Peyer's patch (tissue), 4 donors: Measurements from ENCODE around the gene SLC35F5. TPM values are rescaled to one million over a fixed set of nuclear protein-coding genes. Genes with fewer than 3 reads are reported as not detected.
"Not testable (repeated sequence)": the region's sequence is repeated elsewhere in the genome, so short reads cannot be mapped to it uniquely, and the experiment has no call there.

Experiments
- DNase-seq, 3 donors: peaks; one replicate each; pipeline ENCODE4 v3.0.0-alpha.2; 2017 to 2019
- H3K27ac ChIP-seq, 4 donors: fragments of 200-600 bp; sonication (generic); one replicate each; pipeline ENCODE4 v1.5.1; 2016 to 2019
- H3K27me3 ChIP-seq, 2 donors: fragments of 200-600 bp; sonication (generic); one replicate each; pipeline ENCODE4 v1.5.1; 2019
- H3K36me3 ChIP-seq, 3 donors: fragments of 200-600 bp; sonication (generic); one replicate each; pipeline ENCODE4 v1.5.1; 2016 to 2019
- H3K4me1 ChIP-seq, 4 donors: fragments of 200-600 bp; sonication (generic); one replicate each; pipeline ENCODE4 v1.5.1; 2016 to 2019
- H3K4me3 ChIP-seq, 4 donors: fragments of 200-600 bp; sonication (generic); 1 replicate in 3 of 4; 2 replicates in 1 of 4; pipeline ENCODE4 v1.5.1; 2016 to 2019; ENCODE audit warnings: mild to moderate bottlenecking in 1 of 4
- H3K9me3 ChIP-seq, 4 donors: fragments of 200-600 bp; sonication (generic); one replicate each; pipeline ENCODE4 v1.5.1; 2016 to 2019; ENCODE audit warnings: mild to moderate bottlenecking in 1 of 4
- POLR2A ChIP-seq, 2 donors: fragments of 450-650 bp; IDR thresholded peaks; one replicate each; pipeline ENCODE4 v1.5.1; 2017; ENCODE audit warnings: antibody characterized with exemption in 2 of 2, mild to moderate bottlenecking in 2 of 2, moderate library complexity in 2 of 2
- small RNA-seq, 2 donors: library from RNA; depleted of rRNA; stranded (forward); fragments of <200 nt; gene quantifications; one replicate each; pipeline ENCODE3, GENCODE V24; 2016
- total RNA-seq, 4 donors: library from RNA; depleted of rRNA; stranded (reverse); fragments of >200 nt; gene quantifications; one replicate each; pipeline ENCODE4 v1.1.0, GENCODE V29; 2016
- TF ChIP-seq, protein P1 (sequence below), 6 experiments: fragments of 450-650 bp in 4 of 6; fragments of 200-600 bp in 2 of 6; sonication (generic) in 1 of 6; IDR thresholded peaks; one replicate each; pipeline ENCODE4 v1.5.1; 2017 to 2019; ENCODE audit warnings: antibody characterized with exemption in 6 of 6, mild to moderate bottlenecking in 3 of 6, moderate library complexity in 1 of 6

The SLC35F5 gene
- total RNA-seq, 4 donors from 2014 or later = 49.5 to 211 (median 153) TPM

- TF ChIP-seq POLR2A (IDR thresholded peaks at IDR 0.05) = no peak
- TF ChIP-seq, protein P1, sequence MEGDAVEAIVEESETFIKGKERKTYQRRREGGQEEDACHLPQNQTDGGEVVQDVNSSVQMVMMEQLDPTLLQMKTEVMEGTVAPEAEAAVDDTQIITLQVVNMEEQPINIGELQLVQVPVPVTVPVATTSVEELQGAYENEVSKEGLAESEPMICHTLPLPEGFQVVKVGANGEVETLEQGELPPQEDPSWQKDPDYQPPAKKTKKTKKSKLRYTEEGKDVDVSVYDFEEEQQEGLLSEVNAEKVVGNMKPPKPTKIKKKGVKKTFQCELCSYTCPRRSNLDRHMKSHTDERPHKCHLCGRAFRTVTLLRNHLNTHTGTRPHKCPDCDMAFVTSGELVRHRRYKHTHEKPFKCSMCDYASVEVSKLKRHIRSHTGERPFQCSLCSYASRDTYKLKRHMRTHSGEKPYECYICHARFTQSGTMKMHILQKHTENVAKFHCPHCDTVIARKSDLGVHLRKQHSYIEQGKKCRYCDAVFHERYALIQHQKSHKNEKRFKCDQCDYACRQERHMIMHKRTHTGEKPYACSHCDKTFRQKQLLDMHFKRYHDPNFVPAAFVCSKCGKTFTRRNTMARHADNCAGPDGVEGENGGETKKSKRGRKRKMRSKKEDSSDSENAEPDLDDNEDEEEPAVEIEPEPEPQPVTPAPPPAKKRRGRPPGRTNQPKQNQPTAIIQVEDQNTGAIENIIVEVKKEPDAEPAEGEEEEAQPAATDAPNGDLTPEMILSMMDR (IDR thresholded peaks at IDR 0.05) = no peak
- Histone ChIP-seq H3K4me1 (no peaks in the 10 kb centered on the region), H3K9me3 (no peaks in the 10 kb centered on the region), H3K4me3 (no peak overlapping the region), H3K36me3 (no peaks in the 10 kb centered on the region), H3K27ac (no peak overlapping the region), H3K27me3 (no peaks in the 10 kb centered on the region)
- DNase-seq = no peak
Measured at GRCh38 chr2:113672326-113672932, 84.0 kb downstream of the SLC35F5 start.

GRCh38 chr2:113669013-113669412 lies 87.4 kb downstream of the SLC35F5 start:
- not testable (repeated sequence) for H3K9me3 ChIP-seq, H3K4me3 ChIP-seq, H3K27ac ChIP-seq, DNase-seq, H3K27me3 ChIP-seq, H3K36me3 ChIP-seq, H3K4me1 ChIP-seq

DNA sequence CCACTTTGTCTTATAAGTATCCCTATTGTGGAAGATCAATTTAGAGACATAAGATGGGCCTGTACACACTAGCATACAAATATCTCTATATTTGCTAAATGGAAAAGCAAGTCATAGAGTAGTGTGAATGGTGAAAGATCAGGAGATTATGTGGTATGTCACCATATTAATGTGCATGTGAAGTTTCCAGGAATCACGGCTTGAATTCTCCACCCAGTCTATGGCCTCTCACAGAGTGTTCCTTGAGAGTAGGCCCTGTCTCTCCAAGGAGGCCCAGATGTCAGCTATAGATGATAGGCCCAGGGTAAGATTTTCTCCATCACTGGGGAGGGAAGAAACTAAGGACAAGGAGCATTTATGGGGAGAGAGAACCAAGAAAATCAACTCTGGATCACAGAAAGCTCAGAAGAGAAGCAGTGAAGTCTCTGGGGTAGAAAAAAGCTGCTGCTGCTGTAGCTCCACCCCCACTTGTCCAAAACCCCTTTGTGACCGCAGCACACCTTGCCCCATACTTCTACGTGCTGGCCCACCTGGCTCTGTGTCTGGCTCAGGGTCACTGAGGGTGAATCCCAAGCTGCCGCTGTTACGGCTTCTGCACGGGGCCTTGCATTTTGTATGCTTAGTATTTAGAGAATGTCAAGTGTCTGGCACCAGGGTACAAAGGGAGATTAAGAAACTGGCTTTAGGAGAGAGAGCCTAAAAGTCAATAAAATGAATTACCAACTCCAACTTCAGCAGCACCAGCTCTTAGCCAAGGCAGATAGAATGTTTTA lies 91.5 kb downstream of the SLC35F5 start:
- not testable (repeated sequence) for H3K27ac ChIP-seq, H3K27me3 ChIP-seq, DNase-seq, H3K4me1 ChIP-seq, H3K9me3 ChIP-seq, H3K4me3 ChIP-seq, H3K36me3 ChIP-seq

DNA sequence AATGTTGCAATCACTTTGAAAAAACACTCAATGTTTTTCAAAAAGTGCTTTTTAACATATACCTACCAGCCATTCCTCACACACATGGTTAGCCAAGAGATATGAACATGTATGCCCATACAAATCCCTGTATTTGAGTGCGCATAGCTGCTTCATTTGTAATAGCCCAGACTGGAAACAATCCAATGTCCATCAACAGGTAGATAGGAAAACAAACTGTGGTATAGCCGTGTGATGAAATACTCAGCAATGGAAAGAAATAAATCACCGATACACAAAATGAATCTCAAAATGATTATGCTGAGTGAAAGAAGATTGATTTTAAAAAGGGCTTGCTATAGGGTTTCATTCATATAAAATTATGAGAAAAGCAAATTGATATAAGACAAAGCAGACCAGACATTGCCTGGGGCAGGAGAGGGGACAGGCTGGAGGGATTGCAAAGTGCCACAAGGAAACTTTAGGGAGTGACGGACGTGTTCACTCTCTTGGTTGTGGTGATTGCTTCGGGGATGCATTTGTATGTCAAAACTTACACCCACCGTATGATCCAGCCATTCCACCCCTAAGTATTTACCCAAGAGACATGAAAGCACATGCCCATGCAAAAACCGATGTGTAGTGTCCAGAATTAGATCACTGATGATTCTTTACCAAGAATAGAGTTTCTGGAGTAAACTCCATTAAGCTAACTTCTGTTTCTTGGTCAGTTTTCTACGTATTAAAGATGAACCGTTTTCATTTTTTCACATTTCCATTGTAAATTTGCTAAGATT lies 93.0 kb downstream of the SLC35F5 start:
- not testable (repeated sequence) for H3K4me3 ChIP-seq, DNase-seq, H3K36me3 ChIP-seq, H3K9me3 ChIP-seq, H3K27ac ChIP-seq, H3K4me1 ChIP-seq, H3K27me3 ChIP-seq

Small RNA genes lying within 50 kb of the gene (small RNA-seq; reads per million reads assigned to genes)
- 0 reads per million in 2 donors for gene MIR4782
- 0 reads per million in 2 donors for gene RNU6-744P

Other genes starting within 250 kb of the SLC35F5 start
- gene RABL2A, start 129.4 kb downstream of the SLC35F5 start, total RNA-seq = 10 to 100 TPM in 3 of 4 donors, 1 to 10 TPM in 1; 6.7 to 26.5 (median 14.3) TPM
- 100 to 1,000 TPM in 2 of 4 donors, 10 to 100 TPM in 2; 80.0 to 124 (median 101) TPM for gene ACTR3, start 133.4 kb upstream of the SLC35F5 start, total RNA-seq